ENCODE measurements around the gene TRPM5. TPM values are rescaled to one million over a fixed set of nuclear protein-coding genes. Genes with fewer than 3 reads are reported as not detected.

Gene TRPM5
- total and polyA plus RNA-seq, 2 of the 4 experiments (the other 2 are of a cell fraction), result not detected

- TF ChIP-seq RFX5 (IDR thresholded peaks at IDR 0.05; ENCODE audit: low read depth, low read length), result no peak
- Histone ChIP-seq H4K91ac (ENCODE audit: insufficient read depth, low read depth, low read length) (no peak overlapping the region), H3K27ac (ENCODE audit: insufficient read depth, low read length) (no peak overlapping the region), H2AK5ac (ENCODE audit: low read depth, low read length) (no peak overlapping the region), H3K56ac (ENCODE audit: extremely low read depth, insufficient read depth, low read length) (no peak overlapping the region), H2BK15ac (ENCODE audit: low read depth, low read length) (no peak overlapping the region), H3K18ac (ENCODE audit: low read depth, low read length) (no peak overlapping the region), H3K27me3 (ENCODE audit: control insufficient read depth, insufficient read depth, low read length) (peaks cover 37% of the 10 kb centered on the region; the same call in 1 of the 2 replicates), H3K9ac (ENCODE audit: low read depth, low read length) (no peak overlapping the region), H3K9me1 (ENCODE audit: insufficient read depth, low read length) (no peaks in the 10 kb centered on the region), H3K4me2 (ENCODE audit: low read depth, low read length) (no peak overlapping the region), H4K20me1 (ENCODE audit: insufficient read depth, low read length) (no peaks in the 10 kb centered on the region), H3K4me1 (ENCODE audit: control insufficient read depth, insufficient read depth, low read length) (no peaks in the 10 kb centered on the region), H2AFZ (replicated peaks; ENCODE audit: low read length, poor library complexity) (no peak overlapping the region), H4K8ac (ENCODE audit: low read depth in 2 of 2, low read length in 2 of 2) (no peak overlapping the region), H3K9me3 (ENCODE audit: control insufficient read depth, insufficient read depth, low read length) (peaks cover 3% of the 10 kb centered on the region; the same call in 1 of the 2 replicates), H2AK9ac (replicated peaks; ENCODE audit: low read depth, low read length, poor library complexity) (no peak overlapping the region), H2BK20ac (ENCODE audit: low read depth, low read length) (no peak overlapping the region), H3K4ac (ENCODE audit: low read depth, low read length) (no peak overlapping the region), H3K4me3 (ENCODE audit: insufficient read depth, low read depth, low read length) (no peak overlapping the region), H3K14ac (replicated peaks; ENCODE audit: low read depth, low read length) (no peak overlapping the region), H2BK5ac (ENCODE audit: low read depth, low read length, poor library complexity, severe bottlenecking) (no peak overlapping the region), H3K23ac (ENCODE audit: low read depth, low read length) (no peak overlapping the region), H3K36me3 (ENCODE audit: control insufficient read depth, insufficient read depth, low read length) (no peaks in the 10 kb centered on the region), H3K79me1 (ENCODE audit: low read depth in 1 of 2, low read length in 2 of 2) (no peaks in the 10 kb centered on the region), H2BK120ac (ENCODE audit: low read depth, low read length) (no peak overlapping the region), H4K5ac (ENCODE audit: low read depth, low read length) (no peak overlapping the region)
- ChIA-PET POLR2A (ENCODE audit: unreplicated experiment) (no interaction called here), CTCF (no interaction called here)
- WGBS, 2 experiments (ENCODE audit: extremely low coverage in 2 of 2, insufficient read length in 1 of 2), result 80% methylated on average over 3 of the region's 20 CpGs; no CpG with 5 or more reads in 1 of the 2 experiments
- in situ Hi-C loops (cut with MboI; ENCODE audit: low sequenced_read_pairs), result no loop called here
- intact Hi-C loops (cut with micrococcal nuclease), result no loop called here
- no peak for DNase-seq
- dilution Hi-C loops (cut with HindIII; ENCODE audit: low sequenced_read_pairs, unreplicated experiment), result no loop called here
- BruUV-seq (replicated peaks), result no TSS peak
- no peak for ATAC-seq (ENCODE audit: low read depth)
Observed at GRCh38 chr11:2465202-2466068, 21.1 kb upstream of the TRPM5 start.
